Transverse colon (tissue), 4 donors: ENCODE results near the gene TENM4. TPM values are rescaled to one million over a fixed set of nuclear protein-coding genes. Genes with fewer than 3 reads are reported as not detected.

Experiments
- DNase-seq: peaks from one replicate; pipeline ENCODE4 v3.0.0-alpha.2; 2019
- H3K27ac ChIP-seq, 4 donors: fragments of 200-600 bp; sonication (generic); 2 replicates each; pipeline ENCODE4 v1.5.1; 2016 to 2018; ENCODE audit warnings: inconsistent platforms in 4 of 4
- H3K27me3 ChIP-seq: fragments of 200-600 bp; sonication (generic); 2 replicates; pipeline ENCODE4 v1.5.1; 2017; ENCODE audit warnings: inconsistent platforms
- H3K36me3 ChIP-seq, 4 donors: fragments of 200-600 bp; sonication (generic); 2 replicates each; pipeline ENCODE4 v1.5.1; 2017 to 2019; ENCODE audit warnings: inconsistent platforms in 4 of 4
- H3K4me1 ChIP-seq, 4 donors: fragments of 200-600 bp; sonication (generic); 2 replicates each; pipeline ENCODE4 v1.5.1; 2017 to 2020; ENCODE audit warnings: inconsistent platforms in 4 of 4
- H3K4me3 ChIP-seq, 4 donors: fragments of 200-600 bp; sonication (generic); 1 replicate in 1 of 4; 2 replicates in 3 of 4; pipeline versions ENCODE4 v1.5.1 to v1.6.1; 2017 to 2019; ENCODE audit warnings: inconsistent platforms in 4 of 4
- H3K9me3 ChIP-seq, 2 donors: fragments of 200-600 bp; sonication (generic); 2 replicates each; pipeline ENCODE4 v1.5.1; 2017 to 2019; ENCODE audit warnings: inconsistent platforms in 2 of 2
- CTCF ChIP-seq, 5 experiments: fragments of 200-600 bp in 3 of 5; fragments of 450-650 bp in 2 of 5; sonication (generic) in 3 of 5; IDR thresholded peaks; 1 replicate in 2 of 5; 2 replicates in 3 of 5; pipeline ENCODE4 v1.5.1; 2016 to 2017; ENCODE audit warnings: antibody characterized with exemption in 5 of 5, inconsistent platforms in 3 of 5, mild to moderate bottlenecking in 2 of 5, moderate library complexity in 1 of 5
- EP300 ChIP-seq: sonication (generic); formaldehyde crosslinking; IDR thresholded peaks from one replicate; pipeline ENCODE4 v1.6.1; 2017; ENCODE audit warnings: antibody characterized with exemption, low read depth
- POLR2A ChIP-seq: fragments of 450-650 bp; IDR thresholded peaks from one replicate; pipeline ENCODE4 v1.6.1; 2016; ENCODE audit warnings: antibody characterized with exemption, mild to moderate bottlenecking, moderate library complexity
- POLR2AphosphoS5 ChIP-seq, 3 donors: sonication (generic); formaldehyde crosslinking; IDR thresholded peaks; one replicate each; pipeline ENCODE4 v1.6.1; 2016; ENCODE audit warnings: antibody characterized with exemption in 3 of 3
- WGBS, 2 donors: methylation state at CpG; one replicate each; pipeline ENCODE4 v1.1.5; 2018; ENCODE audit warnings: low coverage in 1 of 2; 5-methylcytosine and 5-hydroxymethylcytosine counted together
- in situ Hi-C, 4 donors: fragments of 200-750 bp; cut with MboI; loops; one replicate each; pipeline versions ENCODE4 v1.15.0 to v1.15.1; 2017; ENCODE audit warnings: low sequenced_read_pairs in 3 of 4, low pct_ligation_motif_present in 1 of 4, low pct_unique_long_range_greater_than_20kb in 1 of 4
- intact Hi-C: fragments of 100-400 bp; cut with DNase I; formaldehyde crosslinking; loops from one replicate; pipeline ENCODE4 v1.15.1; 2023; ENCODE audit warnings: low total_unique reads
- total RNA-seq, 4 donors: library from RNA; depleted of rRNA; stranded (reverse); fragments of >200 nt; gene quantifications; one replicate each; pipeline ENCODE4 v1.1.0, GENCODE V29; 2016

TENM4 gene
- total RNA-seq, 4 donors from 2014 or later = 0.14 to 0.79 (median 0.39) TPM

- no peaks in the 10 kb centered on the region for H3K36me3 ChIP-seq
- no peak overlapping the region for H3K4me3 ChIP-seq
- intact Hi-C loops (no loop called here), in situ Hi-C loops (no loop called here)
- H3K27ac ChIP-seq = no peak overlapping the region
- DNase-seq = no peak
- TF ChIP-seq EP300 = no peak
- 81% methylated on average over 2 of the region's 2 CpGs; no CpG with 5 or more reads in 1 of the 2 donors for WGBS, 2 donors
- no peaks in the 10 kb centered on the region for H3K27me3 ChIP-seq
- H3K4me1 ChIP-seq = no peaks in the 10 kb centered on the region
- no peaks in the 10 kb centered on the region for H3K9me3 ChIP-seq
Measured at GRCh38 chr11:78752494-78752893, 688.3 kb downstream of the TENM4 start.

- DNase-seq = no peak
Measured at GRCh38 chr11:78748918-78749690, 691.7 kb downstream of the TENM4 start.

GRCh38 chr11:78744949-78745348, 695.9 kb downstream of the TENM4 start:
- DNase-seq = no peak
- H3K4me1 ChIP-seq = peaks cover 4 to 26% (median 12%) of the 10 kb centered on the region in 4 donors
- H3K27me3 ChIP-seq = no peaks in the 10 kb centered on the region
- in situ Hi-C loops (no loop called here), intact Hi-C loops (no loop called here)
- H3K27ac ChIP-seq = no peak overlapping the region
- WGBS, 2 donors = 93 to 97% methylated on average over 5 of the region's 5 CpGs
- no peak overlapping the region for H3K4me3 ChIP-seq
- H3K9me3 ChIP-seq = no peaks in the 10 kb centered on the region
- TF ChIP-seq EP300 = no peak
- no peaks in the 10 kb centered on the region for H3K36me3 ChIP-seq

More at GRCh38 chr11:78748918-78749690, 691.7 kb downstream of the TENM4 start:
- no peaks in the 10 kb centered on the region for H3K4me1 ChIP-seq
- TF ChIP-seq POLR2AphosphoS5 (IDR thresholded peaks at IDR 0.05) = no peak
- TF ChIP-seq EP300 = no peak
- TF ChIP-seq POLR2A = no peak
- no peak for TF ChIP-seq CTCF (IDR thresholded peaks at IDR 0.05)
- no peaks in the 10 kb centered on the region for H3K27me3 ChIP-seq
- in situ Hi-C loops = no loop called here
- intact Hi-C loops = no loop called here
- no peak overlapping the region for H3K27ac ChIP-seq
- no peak overlapping the region for H3K4me3 ChIP-seq
- H3K36me3 ChIP-seq = no peaks in the 10 kb centered on the region
- H3K9me3 ChIP-seq = no peaks in the 10 kb centered on the region
- 68 to 77% methylated on average over 7 of the region's 7 CpGs for WGBS, 2 donors

GRCh38 chr11:78744202-78744601, 696.6 kb downstream of the TENM4 start:
- Histone ChIP-seq H3K4me1 (peaks cover 4 to 29% (median 13%) of the 10 kb centered on the region in 4 donors), H3K9me3 (no peaks in the 10 kb centered on the region), H3K36me3 (no peaks in the 10 kb centered on the region), H3K27ac (no peak overlapping the region), H3K4me3 (no peak overlapping the region), H3K27me3 (no peaks in the 10 kb centered on the region)
- no peak for DNase-seq
- WGBS, 2 donors = 87 to 91% methylated on average over 6 of the region's 6 CpGs
- TF ChIP-seq POLR2A (no peak), EP300 (no peak), POLR2AphosphoS5 (IDR thresholded peaks at IDR 0.05) (no peak), CTCF (IDR thresholded peaks at IDR 0.05) (no peak)
- in situ Hi-C loops (no loop called here), intact Hi-C loops (no loop called here)

- Histone ChIP-seq H3K9me3 (no peaks in the 10 kb centered on the region), H3K27ac (peak overlapping the region; percentile 14 to 72 (median 56))
- in situ Hi-C loops = no loop called here
Measured at GRCh38 chr11:78742430-78742829, 698.4 kb downstream of the TENM4 start.

More at GRCh38 chr11:78742430-78742829, 698.4 kb downstream of the TENM4 start:
- Histone ChIP-seq H3K36me3 (no peaks in the 10 kb centered on the region), H3K4me3 (no peak overlapping the region), H3K4me1 (peaks cover 4 to 29% (median 13%) of the 10 kb centered on the region in 4 donors), H3K27me3 (no peaks in the 10 kb centered on the region)
- peak; percentile 87 for DNase-seq
- intact Hi-C loops = no loop called here
- whole genome bisulfite sequencing, 2 donors = 40 to 51% methylated on average over 1 to 6 of the region's 6 CpGs
- TF ChIP-seq EP300 (no peak), POLR2AphosphoS5 (IDR thresholded peaks at IDR 0.05) (peak in 2 of 3 donors; percentile 54 to 72), CTCF (IDR thresholded peaks at IDR 0.05) (no peak)
